K562 (cell line): ENCODE data around the gene TDG. TPM values are rescaled to one million over a fixed set of nuclear protein-coding genes. Genes with fewer than 3 reads are reported as not detected.
A peak's percentile ranks its signal among the peaks of the same experiment; 100 is the strongest.

Experiments used
- BCOR ChIP-seq: fragments of 450-650 bp; IDR thresholded peaks from 2 replicates; pipeline ENCODE4 v1.6.1; 2016
- ETV6 ChIP-seq, 3 experiments: fragments of 150-350 bp in 1 of 3; sonication (generic) in 1 of 3; formaldehyde crosslinking in 1 of 3; IDR thresholded peaks; 2 replicates each; pipeline versions ENCODE4 v1.6.1 to v1.8.0; 2014 to 2022; ENCODE audit warnings: borderline replicate concordance in 2 of 3, low read depth in 2 of 3, antibody characterized with exemption in 1 of 3, low read length in 1 of 3, mild to moderate bottlenecking in 1 of 3, missing genetic modification reagents in 1 of 3
- EWSR1 ChIP-seq: fragments of 450-650 bp; IDR thresholded peaks from 2 replicates; pipeline ENCODE4 v1.6.1; 2018; ENCODE audit warnings: borderline replicate concordance, mild to moderate bottlenecking, low read depth, moderate library complexity; ENCODE audit not compliant: partially characterized antibody
- JUNB ChIP-seq: fragments of 450-650 bp; formaldehyde crosslinking; conservative IDR thresholded peaks from 2 replicates; pipeline ENCODE4 v1.4.0; 2020; ENCODE audit warnings: mild to moderate bottlenecking
- NONO ChIP-seq, 2 experiments: fragments of 200-400 bp in 1 of 2; fragments of 450-650 bp in 1 of 2; formaldehyde crosslinking in 1 of 2; IDR thresholded peaks; 2 replicates each; pipeline ENCODE4 v1.6.1; 2017; ENCODE audit warnings: low read depth in 2 of 2, mild to moderate bottlenecking in 2 of 2, moderate library complexity in 2 of 2, low read length in 1 of 2
- NR2C1 ChIP-seq, 2 experiments: fragments of 450-650 bp; IDR thresholded peaks; 2 replicates each; pipeline ENCODE4 v1.6.1; 2017; ENCODE audit warnings: mild to moderate bottlenecking in 2 of 2, antibody characterized with exemption in 1 of 2, inconsistent platforms in 1 of 2, missing compliant biosample characterization in 1 of 2, missing genetic modification characterization in 1 of 2
- NR2C2 ChIP-seq, 2 experiments: fragments of 200-800 bp in 1 of 2; sonication (Bioruptor generic) in 1 of 2; sonication (generic) in 1 of 2; formaldehyde crosslinking in 1 of 2; IDR thresholded peaks; 2 replicates each; pipeline versions ENCODE4 v1.6.1 to v1.8.0; 2016 to 2022; ENCODE audit warnings: mild to moderate bottlenecking in 1 of 2, missing compliant biosample characterization in 1 of 2, missing genetic modification characterization in 1 of 2, missing genetic modification reagents in 1 of 2
- SMAD2 ChIP-seq: fragments of 150-350 bp; IDR thresholded peaks from 2 replicates; pipeline ENCODE4 v1.6.1; 2014; ENCODE audit warnings: low read depth, mild to moderate bottlenecking, low read length
- SMARCB1 ChIP-seq: IDR thresholded peaks from 2 replicates; pipeline ENCODE4 v1.6.1; 2011; ENCODE audit warnings: improper control_type of control experiment, low read depth; ENCODE audit not compliant: insufficient read length
- SMC3 ChIP-seq: conservative IDR thresholded peaks from 2 replicates; pipeline ENCODE4 v1.6.1; 2011; ENCODE audit warnings: low read depth, low read length, improper control_type of control experiment; ENCODE audit not compliant: insufficient read depth
- SNRNP70 ChIP-seq: fragments of 200-400 bp; formaldehyde crosslinking; optimal IDR thresholded peaks from 2 replicates; pipeline ENCODE3; 2017; ENCODE audit warnings: low read depth, low read length
- STAG1 ChIP-seq: sonication (generic); formaldehyde crosslinking; IDR thresholded peaks from 2 replicates; pipeline ENCODE4 v1.5.0; 2020; ENCODE audit warnings: missing genetic modification reagents, borderline replicate concordance
- ZBTB1 ChIP-seq: sonication (generic); formaldehyde crosslinking; IDR thresholded peaks from 2 replicates; pipeline ENCODE4 v1.8.1; 2023; ENCODE audit warnings: missing genetic modification reagents, low read depth, mild to moderate bottlenecking, borderline replicate concordance
- ZNF121 ChIP-seq: sonication (generic); formaldehyde crosslinking; conservative IDR thresholded peaks from 2 replicates; pipeline ENCODE4 v1.8.0; 2022; ENCODE audit warnings: missing genetic modification reagents
- polyA plus RNA-seq, 8 experiments: library from polyadenylated mRNA; depleted of rRNA in 4 of 8; stranded (reverse) in 5 of 8; unstranded in 3 of 8; fragments of >200 nt; fragmentation: Nextera tagmentation in 2 of 8; fragmentation: Illumina TruSeq in 1 of 8; extraction: Ambion mirVana in 2 of 8; extraction: Trizol in 1 of 8; gene quantifications; 2 replicates each; pipeline versions ENCODE4 v1.2.1 to v1.2.3, GENCODE V29; 2011 to 2014; ENCODE audit warnings: inconsistent platforms in 1 of 8, missing spikeins in 1 of 8
- total RNA-seq, 7 experiments: library from RNA; depleted of rRNA in 6 of 7; stranded (reverse); fragments of >200 nt in 6 of 7; fragmentation: Illumina TruSeq in 2 of 7; extraction: Trizol in 2 of 7; gene quantifications; 2 replicates each; pipeline versions ENCODE4 v1.2.1 to v1.2.3, GENCODE V29; 2011 to 2021; ENCODE audit warnings: low replicate concordance in 1 of 7
- TF ChIP-seq, protein P1 (sequence below): fragments of 250-450 bp; sonication (Bioruptor Pico); IDR thresholded peaks from 2 replicates; pipeline ENCODE4 v1.8.0; 2021; ENCODE audit warnings: mild to moderate bottlenecking, moderate library complexity
- TF ChIP-seq, protein P2 (sequence below): sonication (generic); formaldehyde crosslinking; IDR thresholded peaks from 2 replicates; pipeline ENCODE4 v1.8.0; 2022; ENCODE audit warnings: mild to moderate bottlenecking, missing genetic modification reagents
- TF ChIP-seq, protein P3 (sequence below): fragments of 250-450 bp; sonication (Bioruptor Pico); IDR thresholded peaks from 2 replicates; pipeline ENCODE4 v1.4.0; 2020; ENCODE audit warnings: borderline replicate concordance
- TF ChIP-seq, protein P4 (sequence below): sonication (generic); formaldehyde crosslinking; IDR thresholded peaks from 2 replicates; pipeline ENCODE4 v1.8.1; 2023; ENCODE audit warnings: mild to moderate bottlenecking, missing genetic modification reagents

TDG gene
- total and polyA plus RNA-seq, 9 of the 15 experiments (the other 6 are each of a cell fraction or from before 2014, with no cell fraction given), result 37.6 to 77.2 (median 64.0) TPM

DNA sequence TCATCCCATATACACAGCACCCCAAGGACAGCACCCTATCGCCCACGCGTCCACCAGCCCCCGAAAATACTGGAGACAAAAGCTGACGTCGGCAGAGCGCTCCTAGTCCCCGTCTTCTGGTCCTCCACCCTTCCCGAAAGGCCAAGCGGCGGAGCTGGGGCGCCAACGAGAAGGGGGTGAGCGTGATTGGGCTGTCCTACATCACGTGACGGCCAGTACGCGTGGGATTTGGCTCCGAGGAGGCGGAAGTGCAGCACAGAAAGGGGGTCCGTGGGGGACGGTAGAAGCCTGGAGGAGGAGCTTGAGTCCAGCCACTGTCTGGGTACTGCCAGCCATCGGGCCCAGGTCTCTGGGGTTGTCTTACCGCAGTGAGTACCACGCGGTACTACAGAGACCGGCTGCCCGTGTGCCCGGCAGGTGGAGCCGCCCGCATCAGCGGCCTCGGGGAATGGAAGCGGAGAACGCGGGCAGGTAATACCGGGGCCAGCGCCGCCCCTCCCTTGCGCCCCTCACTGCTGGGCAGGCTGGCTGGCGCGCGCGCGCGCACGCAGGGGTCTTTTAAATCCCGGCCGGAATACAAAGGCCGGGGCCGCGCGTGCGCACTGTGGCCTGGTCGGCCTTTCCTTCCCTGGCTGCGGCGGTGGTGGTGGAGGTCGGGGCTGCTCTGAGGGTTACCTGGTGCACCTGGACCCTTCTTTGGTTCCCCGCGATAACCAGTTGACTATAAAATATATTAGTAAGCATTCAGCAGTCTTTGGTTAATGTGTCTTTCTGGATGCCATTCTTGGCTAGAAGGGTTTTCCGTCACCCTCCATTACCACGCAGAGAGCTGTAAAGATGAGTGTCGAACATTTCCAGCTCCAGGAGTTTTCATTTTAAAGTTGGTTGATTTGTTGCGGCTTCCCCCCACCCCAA is at the start of gene TDG (continued):
- no peak for TF ChIP-seq ETV6 (IDR thresholded peaks at IDR 0.05; ENCODE audit: borderline replicate concordance in 1 of 2, low read depth in 2 of 2, low read length in 1 of 2)
- no peak; the same call in 1 of the 2 replicates for TF ChIP-seq ETV6 (CRISPR knock-in tag; IDR thresholded peaks at IDR 0.05; ENCODE audit: borderline replicate concordance)
- no peak for TF ChIP-seq JUNB (CRISPR knock-in tag)
- TF ChIP-seq NR2C1 (IDR thresholded peaks at IDR 0.05), result peak; percentile 77
- peak; percentile 38; the same call in 1 of the 2 replicates for TF ChIP-seq NR2C1 (tag; IDR thresholded peaks at IDR 0.05)
- TF ChIP-seq BCOR, result 0 out of 2 replicates have a peak, but pooled peaks have one; percentile 5
- no peak for TF ChIP-seq STAG1
- TF ChIP-seq, protein P1, sequence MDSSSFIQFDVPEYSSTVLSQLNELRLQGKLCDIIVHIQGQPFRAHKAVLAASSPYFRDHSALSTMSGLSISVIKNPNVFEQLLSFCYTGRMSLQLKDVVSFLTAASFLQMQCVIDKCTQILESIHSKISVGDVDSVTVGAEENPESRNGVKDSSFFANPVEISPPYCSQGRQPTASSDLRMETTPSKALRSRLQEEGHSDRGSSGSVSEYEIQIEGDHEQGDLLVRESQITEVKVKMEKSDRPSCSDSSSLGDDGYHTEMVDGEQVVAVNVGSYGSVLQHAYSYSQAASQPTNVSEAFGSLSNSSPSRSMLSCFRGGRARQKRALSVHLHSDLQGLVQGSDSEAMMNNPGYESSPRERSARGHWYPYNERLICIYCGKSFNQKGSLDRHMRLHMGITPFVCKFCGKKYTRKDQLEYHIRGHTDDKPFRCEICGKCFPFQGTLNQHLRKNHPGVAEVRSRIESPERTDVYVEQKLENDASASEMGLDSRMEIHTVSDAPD (CRISPR knock-in tag), result no peak
- TF ChIP-seq ZNF121 (CRISPR knock-in tag), result no peak
- TF ChIP-seq, protein P2, sequence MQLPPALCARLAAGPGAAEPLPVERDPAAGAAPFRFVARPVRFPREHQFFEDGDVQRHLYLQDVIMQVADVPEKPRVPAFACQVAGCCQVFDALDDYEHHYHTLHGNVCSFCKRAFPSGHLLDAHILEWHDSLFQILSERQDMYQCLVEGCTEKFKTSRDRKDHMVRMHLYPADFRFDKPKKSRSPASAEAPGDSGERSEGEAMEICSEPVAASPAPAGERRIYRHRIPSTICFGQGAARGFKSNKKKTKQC (CRISPR knock-in tag), result peak; percentile 76; the same call in 1 of the 2 replicates
- TF ChIP-seq EWSR1, result no peak
- TF ChIP-seq, protein P3, sequence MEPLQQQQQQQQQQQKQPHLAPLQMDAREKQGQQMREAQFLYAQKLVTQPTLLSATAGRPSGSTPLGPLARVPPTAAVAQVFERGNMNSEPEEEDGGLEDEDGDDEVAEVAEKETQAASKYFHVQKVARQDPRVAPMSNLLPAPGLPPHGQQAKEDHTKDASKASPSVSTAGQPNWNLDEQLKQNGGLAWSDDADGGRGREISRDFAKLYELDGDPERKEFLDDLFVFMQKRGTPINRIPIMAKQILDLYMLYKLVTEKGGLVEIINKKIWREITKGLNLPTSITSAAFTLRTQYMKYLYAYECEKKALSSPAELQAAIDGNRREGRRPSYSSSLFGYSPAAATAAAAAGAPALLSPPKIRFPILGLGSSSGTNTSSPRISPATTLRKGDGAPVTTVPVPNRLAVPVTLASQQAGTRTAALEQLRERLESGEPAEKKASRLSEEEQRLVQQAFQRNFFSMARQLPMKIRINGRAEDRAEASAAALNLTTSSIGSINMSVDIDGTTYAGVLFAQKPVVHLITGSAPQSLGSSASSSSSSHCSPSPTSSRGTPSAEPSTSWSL, result 0 out of 2 replicates have a peak, but pooled peaks have one; percentile 12
- TF ChIP-seq SMARCB1, result no peak
- no peak for TF ChIP-seq SNRNP70
- no peak for TF ChIP-seq SMAD2
- TF ChIP-seq ZBTB1 (CRISPR knock-in tag), result peak; percentile 81; the same call in 1 of the 2 replicates
- TF ChIP-seq, protein P4, sequence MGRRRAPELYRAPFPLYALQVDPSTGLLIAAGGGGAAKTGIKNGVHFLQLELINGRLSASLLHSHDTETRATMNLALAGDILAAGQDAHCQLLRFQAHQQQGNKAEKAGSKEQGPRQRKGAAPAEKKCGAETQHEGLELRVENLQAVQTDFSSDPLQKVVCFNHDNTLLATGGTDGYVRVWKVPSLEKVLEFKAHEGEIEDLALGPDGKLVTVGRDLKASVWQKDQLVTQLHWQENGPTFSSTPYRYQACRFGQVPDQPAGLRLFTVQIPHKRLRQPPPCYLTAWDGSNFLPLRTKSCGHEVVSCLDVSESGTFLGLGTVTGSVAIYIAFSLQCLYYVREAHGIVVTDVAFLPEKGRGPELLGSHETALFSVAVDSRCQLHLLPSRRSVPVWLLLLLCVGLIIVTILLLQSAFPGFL (CRISPR knock-in tag), result no peak
- TF ChIP-seq SMC3, result no peak
- peak; percentile 51 to 79; a peak in 3 of 4 replicates for TF ChIP-seq NONO (IDR thresholded peaks at IDR 0.05; ENCODE audit: low read depth in 2 of 2, low read length in 1 of 2)
- TF ChIP-seq NR2C2 (CRISPR knock-in tag; IDR thresholded peaks at IDR 0.05), result 0 out of 2 replicates have a peak, but pooled peaks have one; percentile 26
- TF ChIP-seq NR2C2 (tag; IDR thresholded peaks at IDR 0.05), result peak; percentile 62; the same call in 1 of the 2 replicates
